LNCaP clone FGC (cell line): ENCODE measurements around the gene POLD3.
A peak's percentile ranks its signal among the peaks of the same experiment; 100 is the strongest.

Experiments
- DNase-seq: peaks from one replicate; pipeline ENCODE4 v3.0.0-alpha.2; 2011; ENCODE audit warnings: low read depth
- H3K4me3 ChIP-seq: 2 replicates; pipeline ENCODE4 v1.5.1; 2011; ENCODE audit warnings: mild to moderate bottlenecking, low read depth, low read length, control low read depth
- TF ChIP-seq, protein P1 (sequence below): IDR thresholded peaks from 2 replicates; pipeline ENCODE4 v1.5.1; 2012; ENCODE audit warnings: mild to moderate bottlenecking; ENCODE audit not compliant: control insufficient read depth, insufficient read depth; ENCODE audit errors: extremely low read depth

POLD3 gene

DNA sequence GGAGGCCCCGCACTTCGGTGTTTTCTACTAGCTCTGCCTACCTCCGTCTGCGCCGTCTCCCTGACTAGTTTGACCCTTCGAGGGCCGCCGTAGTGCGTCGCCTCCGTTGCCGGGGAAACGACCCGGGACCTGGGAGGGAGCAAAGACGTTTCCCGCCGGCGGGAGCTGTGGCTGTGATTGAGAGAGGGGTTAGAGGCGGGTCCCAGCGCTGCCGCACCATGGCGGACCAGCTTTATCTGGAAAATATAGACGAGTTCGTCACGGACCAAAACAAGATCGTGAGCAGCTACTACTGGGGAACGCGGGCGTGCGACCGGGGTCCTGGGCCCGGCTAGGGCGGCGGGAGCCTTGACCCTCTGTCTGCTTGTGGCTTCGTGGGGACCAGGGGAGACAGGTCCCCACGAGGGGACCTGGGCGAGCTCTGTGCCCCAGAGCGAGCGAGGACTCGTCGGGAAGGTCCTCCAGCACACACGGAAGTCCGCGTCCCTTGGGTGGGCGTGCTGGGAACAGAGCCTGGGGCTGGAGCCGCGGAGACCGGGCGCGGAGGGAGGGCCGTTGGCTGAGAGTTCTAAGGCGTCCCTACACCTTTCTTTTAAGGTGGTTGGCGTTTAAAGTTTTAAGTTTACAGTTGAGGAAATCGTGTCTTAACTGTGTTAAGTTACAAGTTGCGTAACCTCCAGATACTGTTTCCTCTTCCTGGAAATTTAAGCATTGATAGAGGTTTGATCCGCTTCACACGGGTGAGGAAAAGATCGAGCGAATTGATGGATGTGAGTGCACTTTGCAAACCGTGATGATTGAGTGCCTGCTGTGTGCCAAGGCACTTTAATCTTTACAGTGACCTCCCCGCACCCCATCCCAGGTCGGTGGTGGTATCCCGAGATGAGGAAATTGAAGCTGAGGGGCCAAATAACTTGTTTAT is at the start of gene POLD3:
Gene POLD3 (plus strand): TSS at position 142 of the 922 bp plus-strand sequence. CDS start 77 bp downstream, at position 219.
- DNase-seq, result peak; percentile 68
- TF ChIP-seq, protein P1, sequence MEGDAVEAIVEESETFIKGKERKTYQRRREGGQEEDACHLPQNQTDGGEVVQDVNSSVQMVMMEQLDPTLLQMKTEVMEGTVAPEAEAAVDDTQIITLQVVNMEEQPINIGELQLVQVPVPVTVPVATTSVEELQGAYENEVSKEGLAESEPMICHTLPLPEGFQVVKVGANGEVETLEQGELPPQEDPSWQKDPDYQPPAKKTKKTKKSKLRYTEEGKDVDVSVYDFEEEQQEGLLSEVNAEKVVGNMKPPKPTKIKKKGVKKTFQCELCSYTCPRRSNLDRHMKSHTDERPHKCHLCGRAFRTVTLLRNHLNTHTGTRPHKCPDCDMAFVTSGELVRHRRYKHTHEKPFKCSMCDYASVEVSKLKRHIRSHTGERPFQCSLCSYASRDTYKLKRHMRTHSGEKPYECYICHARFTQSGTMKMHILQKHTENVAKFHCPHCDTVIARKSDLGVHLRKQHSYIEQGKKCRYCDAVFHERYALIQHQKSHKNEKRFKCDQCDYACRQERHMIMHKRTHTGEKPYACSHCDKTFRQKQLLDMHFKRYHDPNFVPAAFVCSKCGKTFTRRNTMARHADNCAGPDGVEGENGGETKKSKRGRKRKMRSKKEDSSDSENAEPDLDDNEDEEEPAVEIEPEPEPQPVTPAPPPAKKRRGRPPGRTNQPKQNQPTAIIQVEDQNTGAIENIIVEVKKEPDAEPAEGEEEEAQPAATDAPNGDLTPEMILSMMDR, result no peak
- H3K4me3 ChIP-seq, result peak within 1 kb of the TSS; percentile 100

DNA sequence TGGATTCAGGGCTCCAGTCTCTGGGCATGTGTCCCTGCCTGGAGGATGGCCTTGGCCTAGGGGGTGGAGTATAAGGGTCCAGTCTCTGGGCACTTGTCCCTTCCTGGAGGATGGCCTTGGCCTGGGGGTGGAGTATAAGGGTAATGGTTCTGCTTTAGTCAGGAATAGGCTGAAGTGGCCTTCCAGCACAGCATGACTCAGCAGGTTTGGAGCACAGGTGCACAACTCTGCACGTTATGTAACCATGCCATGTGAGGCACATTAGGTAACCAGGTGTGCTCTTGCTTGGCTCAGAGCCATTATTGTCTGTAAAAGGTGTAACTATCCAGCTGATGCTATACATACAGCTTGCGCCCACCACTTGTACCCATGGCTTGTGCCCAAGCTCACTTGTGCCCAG is 48.4 kb upstream of the POLD3 start:
- TF ChIP-seq, protein P1, result no peak
- H3K4me3 ChIP-seq, result no peak overlapping the region
- DNase-seq, result peak; percentile 15

DNA sequence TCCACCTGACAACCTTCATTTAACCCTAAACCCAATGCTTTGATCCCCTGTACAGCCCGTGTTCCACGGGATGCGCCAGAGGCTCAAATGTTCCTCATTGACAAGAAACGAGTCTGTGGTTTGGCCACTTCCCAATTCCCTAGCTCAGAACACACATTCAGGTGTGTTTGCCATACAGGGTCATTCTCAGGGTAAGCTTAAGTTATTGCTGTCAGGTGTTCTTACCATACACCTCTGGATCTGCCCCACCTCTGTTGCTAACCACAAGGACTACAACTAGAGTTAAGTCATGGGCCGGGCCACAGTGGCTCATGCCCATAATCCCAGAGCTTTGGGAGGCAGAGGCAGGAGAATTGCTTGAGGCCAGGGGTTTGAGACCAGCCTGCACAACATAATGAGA is 45.6 kb upstream of the POLD3 start:
- peak; percentile 97 for DNase-seq
- TF ChIP-seq, protein P1, result no peak
- H3K4me3 ChIP-seq, result no peak overlapping the region

DNA sequence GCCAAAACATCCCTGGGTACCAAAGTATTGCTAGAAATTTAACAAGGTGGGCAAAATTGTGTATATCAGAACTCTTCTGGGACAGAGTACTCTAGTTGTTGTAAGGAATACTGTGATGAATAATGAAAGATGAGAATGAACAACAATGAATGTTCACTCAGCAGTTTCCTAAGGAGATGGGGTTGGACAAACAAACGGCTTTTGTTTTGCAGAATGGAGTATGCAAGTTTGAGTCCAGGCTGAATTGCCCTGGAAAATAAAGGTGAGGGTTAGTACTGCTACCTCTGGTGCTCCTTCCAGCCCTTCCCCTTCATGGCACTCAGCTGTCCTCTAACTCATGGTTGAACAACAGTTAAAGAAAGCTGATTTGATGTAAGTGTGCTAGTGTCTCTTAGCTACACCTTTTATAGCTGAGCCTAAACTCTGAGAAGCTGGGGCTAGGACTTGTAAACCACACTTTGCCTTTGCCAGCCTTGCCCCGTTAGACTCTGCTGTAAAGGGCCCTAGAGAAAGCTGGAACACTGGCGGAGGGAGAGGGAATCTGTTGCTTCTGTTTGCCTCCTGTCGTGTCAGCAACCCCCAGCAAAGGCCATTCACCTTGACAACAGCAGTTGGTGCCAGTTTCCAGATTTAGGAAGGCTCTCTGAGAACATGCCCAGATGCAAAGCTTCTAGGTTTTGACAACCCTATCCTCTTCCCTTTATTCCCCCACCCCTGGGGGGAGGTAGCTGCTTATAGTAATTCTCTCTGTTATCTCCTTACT is 41.2 kb upstream of the POLD3 start:
- TF ChIP-seq, protein P1, result no peak
- no peak overlapping the region for H3K4me3 ChIP-seq
- no peak for DNase-seq

- TF ChIP-seq, protein P1, result no peak
- no peak for DNase-seq
- no peak overlapping the region for H3K4me3 ChIP-seq
These were observed 40.6 kb upstream of the POLD3 start for GRCh38 chr11:74551754-74552145.

DNA sequence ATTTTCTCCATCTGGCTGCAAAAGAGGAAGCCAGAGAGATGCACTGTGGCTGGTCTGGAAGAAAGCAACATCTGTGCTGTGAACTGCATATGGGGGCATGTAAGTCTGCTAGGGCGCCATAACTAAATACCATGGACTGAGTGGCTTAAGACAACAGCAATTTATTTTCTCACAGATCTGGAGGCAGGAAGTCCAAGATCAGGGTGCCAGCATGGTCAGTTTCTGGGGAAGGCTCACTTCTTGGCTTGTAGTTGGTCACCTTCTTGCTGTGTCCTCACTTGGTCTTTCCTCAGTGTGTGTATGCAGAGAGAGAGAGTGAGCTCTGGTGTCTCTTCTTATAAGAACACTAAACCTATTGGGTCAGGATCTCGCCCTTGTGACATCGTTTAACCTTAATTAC is 34.9 kb upstream of the POLD3 start:
- TF ChIP-seq, protein P1, result no peak
- H3K4me3 ChIP-seq, result no peak overlapping the region
- no peak for DNase-seq
